ENCODE measurements around the gene CDK5.

GRCh38 chr7:151014950-151015349 is 42.7 kb downstream of the CDK5 start:
- TF ChIP-seq CTCF (IDR thresholded peaks at IDR 0.05; ENCODE audit: insufficient read depth, low read length, poor library complexity, severe bottlenecking) (no peak), EZH2phosphoT487 (conservative IDR thresholded peaks at IDR 0.05; ENCODE audit: low read length) (no peak)
